Glomerular visceral epithelial cell (primary cell): ENCODE results near the gene CHRNE.
"Not testable (repeated sequence)": the region's sequence is repeated elsewhere in the genome, so short reads cannot be mapped to it uniquely, and the experiment has no call there.

ENCODE experiments used
- DNase-seq: peaks from one replicate; pipeline ENCODE4 v3.0.0-alpha.2; 2016; ENCODE audit errors: extremely low spot score

The CHRNE gene

DNA sequence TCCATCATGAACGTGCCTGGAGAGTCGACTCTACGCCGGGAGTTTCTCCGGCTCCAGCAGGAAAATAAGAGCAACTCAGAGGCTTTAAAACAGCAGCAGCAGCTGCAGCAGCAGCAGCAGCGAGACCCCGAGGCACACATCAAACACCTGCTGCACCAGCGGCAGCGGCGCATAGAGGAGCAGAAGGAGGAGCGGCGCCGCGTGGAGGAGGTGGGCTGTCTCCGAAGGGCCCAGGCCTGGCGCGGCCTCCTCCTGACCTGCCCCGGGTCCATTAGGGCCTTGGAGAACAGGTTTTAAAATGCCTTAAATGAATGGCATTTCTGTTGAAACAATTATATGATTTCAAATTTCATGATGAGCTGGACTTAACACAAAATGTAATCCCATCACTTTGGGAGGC lies 15.3 kb downstream of the CHRNE start:
- DNase-seq, result no peak

DNA sequence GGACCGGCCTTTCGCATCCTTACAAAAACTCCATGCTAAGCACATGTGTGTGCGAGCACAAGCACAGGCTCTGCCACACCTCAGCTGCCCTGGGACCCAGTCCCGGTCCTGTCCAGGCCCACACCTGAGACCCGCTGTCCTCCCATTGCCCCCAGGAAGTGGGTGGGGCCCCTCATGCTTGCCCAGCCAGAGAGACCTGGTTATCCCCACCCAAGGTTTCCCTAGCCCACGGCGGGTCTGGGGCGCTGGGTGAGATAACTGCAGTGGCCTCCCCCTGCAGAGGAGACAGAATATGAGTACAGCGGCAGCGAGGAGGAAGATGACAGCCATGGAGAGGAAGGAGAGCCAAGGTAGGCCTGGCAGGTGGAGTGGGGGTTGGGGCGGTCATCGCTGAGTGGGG lies 16.1 kb downstream of the CHRNE start:
- no peak for DNase-seq

DNA sequence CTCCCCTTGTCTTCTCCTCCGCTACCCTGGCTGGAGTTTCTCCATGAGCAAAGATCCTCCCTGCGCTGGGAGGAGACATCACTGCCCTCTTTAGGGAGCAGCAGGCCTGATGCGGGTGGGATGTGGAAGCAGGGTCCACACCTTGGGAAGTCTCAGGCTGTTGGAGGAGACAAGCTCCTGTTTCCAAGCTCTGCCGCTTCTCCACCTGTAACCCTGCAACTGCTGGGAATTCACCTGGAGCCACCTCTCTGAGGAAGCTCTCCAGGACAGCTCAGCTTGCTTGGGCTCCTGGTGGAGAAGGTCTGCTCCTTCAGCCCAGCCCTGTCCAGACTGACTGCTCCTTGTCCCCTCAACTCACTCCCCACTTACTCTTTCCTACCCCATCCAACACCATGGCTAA lies 18.4 kb downstream of the CHRNE start:
- no peak for DNase-seq

DNA sequence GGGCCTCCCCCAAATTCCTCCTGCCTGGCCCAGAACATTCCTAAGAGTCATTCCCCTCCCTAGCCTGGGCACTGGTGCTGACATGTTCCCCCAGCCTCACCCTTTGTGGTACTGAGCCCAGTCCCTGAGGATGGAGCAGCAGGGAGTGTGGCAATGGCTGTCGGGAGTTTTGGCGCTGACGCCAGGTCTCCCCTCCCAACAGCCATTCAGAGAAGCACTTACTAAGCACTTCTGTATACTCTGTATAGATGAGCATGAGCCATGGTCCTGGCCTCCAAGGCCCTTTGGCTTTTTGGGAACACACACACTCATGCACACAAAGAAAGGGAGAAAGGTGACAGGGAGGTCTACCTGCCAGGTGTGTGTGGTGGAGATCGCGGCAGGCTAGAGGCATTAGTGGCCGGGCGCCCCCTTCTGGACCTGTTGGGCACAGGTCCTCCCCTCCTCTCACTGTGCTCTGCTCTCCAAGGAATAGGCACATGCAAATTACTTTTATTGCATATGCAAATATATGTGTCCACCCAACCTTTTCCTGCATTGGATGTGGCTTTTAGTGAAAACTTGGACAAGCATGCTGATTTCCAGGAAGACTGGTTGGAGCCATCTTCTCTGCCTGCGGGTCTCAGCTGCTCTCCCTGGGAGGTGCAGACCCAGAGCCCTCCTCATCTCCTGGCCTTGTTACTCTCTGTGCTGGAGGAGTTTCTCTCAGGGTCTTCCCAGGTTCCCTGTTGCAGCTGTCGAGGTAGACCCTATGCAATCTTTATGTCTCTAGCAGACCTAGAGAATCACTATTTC lies 20.9 kb downstream of the CHRNE start:
- DNase-seq, result peak; percentile 51

DNA sequence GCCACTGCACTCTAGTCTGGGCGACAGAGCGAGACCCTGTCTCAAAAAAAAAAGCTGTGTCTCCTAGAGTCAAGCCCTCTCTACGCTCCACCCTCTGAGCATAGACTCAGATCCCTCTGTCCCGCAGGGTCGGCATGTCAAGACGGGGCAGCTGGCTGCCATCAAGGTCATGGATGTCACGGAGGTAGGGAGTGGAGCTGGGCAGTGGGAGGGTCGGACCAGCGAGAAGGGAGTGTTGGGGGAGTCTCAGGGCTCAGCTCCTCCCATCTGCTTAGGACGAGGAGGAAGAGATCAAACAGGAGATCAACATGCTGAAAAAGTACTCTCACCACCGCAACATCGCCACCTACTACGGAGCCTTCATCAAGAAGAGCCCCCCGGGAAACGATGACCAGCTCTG lies 22.0 kb downstream of the CHRNE start:
- no peak for DNase-seq

DNA sequence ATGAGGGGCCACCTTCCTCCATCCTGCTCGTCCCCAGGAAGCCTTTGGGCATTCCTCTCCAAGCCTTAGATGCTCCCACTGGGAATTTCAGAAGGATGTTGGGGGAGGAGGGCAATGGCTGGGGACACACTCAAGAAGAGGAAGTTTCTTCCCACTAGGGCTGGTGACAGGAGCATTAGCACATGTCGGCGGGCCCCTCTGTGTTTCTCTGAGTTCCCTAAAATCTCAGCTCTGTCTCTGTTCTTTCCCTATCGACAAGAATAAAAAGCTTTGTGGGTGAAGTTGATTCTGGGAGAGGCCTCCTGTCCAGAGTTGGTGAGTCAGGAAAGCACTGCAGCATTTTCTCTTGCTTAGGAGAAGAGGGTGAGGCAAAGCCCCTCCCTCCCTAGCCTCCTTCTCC lies 23.3 kb downstream of the CHRNE start:
- DNase-seq, result no peak

DNA sequence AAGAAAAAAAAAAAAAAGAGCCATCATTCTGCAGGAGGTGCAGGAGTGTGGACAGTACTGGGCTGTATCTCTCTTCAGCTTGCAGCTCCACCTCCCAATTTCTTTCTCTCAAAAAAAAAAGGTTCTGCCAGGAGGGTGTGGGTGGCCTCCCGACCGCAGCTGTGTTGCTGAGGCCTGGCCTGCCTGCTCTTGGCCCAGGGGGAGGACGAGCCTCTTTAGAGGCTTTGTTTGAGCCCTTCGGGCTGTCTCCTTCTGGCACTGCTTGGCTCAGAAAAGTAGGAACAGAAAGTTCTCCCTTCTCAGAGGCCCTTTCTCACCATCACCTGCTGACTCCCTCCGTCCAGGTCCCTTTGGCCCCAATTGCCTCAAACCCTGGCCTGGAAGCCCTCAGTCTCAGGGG lies 25.8 kb downstream of the CHRNE start:
- DNase-seq, result no peak

DNA sequence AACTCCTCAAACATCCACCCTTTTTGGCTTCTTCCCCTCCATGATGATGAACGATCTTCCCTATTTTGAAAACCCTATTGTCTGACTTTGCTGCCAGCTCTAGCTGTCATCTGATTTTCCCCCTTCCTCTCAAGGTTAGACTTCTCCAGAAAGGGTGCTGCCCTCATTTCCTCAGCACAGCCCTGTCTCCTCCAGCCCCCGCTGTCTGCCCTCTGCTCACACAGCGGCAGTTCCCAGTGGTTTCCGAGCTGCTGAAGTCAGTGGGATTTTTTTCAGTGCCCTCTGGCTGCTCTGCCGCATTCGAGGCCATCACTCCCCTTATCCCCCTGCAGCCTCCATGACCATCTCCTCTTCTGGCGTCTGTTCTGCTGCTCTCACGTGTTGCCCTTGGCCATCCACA lies 30.1 kb downstream of the CHRNE start:
- no peak for DNase-seq

DNA sequence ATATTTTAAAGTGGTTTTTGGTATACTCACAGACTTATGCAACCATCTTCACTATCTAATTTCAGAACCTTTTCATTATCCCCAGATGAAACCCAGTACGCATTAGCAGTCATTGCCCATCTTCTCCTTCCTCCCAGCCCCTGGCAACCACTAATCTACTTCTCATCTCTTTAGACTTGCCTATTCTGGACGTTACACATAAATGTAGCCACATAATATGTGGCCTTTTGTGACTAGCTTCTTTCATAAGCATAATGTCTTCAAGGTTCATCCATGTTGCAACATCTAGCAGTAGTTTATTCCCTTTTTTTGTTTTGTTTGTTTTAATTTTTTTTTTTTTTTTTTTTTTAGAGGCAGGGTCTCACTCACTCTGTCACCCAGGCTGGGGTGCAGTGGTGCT lies 32.0 kb downstream of the CHRNE start:
- DNase-seq, result no peak

DNA sequence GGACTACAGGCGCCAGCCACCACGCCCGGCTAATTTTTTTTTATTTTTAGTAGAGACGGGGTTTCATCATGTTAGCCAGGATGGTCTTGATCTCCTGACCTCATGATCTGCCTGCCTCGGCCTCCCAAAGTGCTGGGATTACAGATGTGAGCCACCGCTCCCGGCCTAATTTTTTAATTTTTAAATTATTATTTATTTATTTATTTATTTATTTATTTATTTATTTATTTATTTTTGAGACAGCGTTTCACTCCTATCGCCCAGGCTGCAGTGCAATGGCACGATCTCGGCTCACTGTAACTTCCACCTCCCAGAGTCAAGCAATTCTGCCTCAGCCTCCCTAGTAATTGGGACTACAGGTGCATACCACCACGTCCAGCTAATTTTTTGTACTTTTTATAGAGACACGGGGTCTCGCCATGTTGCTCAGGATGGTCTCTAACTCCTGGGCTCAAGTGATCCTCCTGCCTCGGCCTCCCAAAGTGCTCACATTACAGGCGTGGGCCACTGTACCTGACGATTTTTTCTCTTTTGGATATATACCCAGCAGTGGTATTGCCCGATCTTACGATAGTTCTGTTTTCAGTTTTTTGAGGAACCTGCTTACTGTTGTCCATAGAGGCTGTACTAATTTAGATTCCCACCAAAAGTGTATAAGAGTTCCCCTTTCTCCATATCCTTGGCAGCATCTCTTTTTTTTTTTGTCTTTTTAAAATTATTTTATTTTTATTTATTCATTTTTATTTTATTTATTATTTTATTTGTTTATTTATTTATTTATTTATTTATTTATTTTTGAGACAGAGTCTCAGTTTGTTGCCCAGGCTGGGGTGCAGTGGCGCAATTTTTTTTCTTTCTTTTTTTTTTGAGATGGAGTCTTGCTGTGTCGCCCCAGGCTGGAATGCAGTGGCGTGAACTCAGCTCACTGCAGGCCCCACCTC lies 33.6 kb downstream of the CHRNE start:
- not testable (repeated sequence) for DNase-seq

DNA sequence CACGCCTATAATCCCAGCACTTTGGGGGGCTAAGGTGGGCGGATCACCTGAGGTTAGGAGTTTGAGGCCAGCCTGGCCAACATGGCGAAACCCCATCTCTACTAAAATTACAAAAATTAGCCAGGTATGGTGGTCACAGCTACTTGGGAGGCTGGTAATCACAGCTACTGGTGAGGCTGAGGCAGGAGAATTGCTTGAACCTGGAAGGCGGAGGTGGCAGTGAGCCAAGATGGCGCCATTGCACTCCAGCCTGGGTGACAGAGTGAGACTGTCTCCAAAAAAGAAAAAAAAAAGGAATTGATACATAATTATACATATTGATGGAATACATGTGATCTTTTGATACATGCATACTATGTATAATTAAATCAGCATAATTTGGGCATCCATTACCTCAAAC lies 35.4 kb downstream of the CHRNE start:
- not testable (repeated sequence) for DNase-seq

DNA sequence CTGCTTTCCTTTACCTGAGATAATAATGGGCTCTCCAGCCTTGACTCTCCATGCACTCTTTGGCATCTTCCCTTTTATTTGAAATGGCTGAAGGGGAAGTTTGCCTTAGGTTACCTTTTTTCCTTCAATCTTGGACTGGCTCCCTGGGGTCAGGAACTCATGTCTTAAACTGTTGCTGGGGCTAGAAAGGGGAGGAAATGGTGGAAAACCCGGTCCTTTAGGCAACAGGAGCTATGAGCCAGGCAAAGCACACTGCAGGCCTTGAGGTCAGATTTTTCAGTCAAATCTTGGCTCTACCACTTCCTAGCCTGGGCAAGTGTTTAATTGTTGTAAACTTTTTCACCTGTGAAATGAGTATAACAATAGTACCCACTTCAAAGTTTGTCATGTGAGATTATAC lies 39.6 kb downstream of the CHRNE start:
- DNase-seq, result no peak

DNA sequence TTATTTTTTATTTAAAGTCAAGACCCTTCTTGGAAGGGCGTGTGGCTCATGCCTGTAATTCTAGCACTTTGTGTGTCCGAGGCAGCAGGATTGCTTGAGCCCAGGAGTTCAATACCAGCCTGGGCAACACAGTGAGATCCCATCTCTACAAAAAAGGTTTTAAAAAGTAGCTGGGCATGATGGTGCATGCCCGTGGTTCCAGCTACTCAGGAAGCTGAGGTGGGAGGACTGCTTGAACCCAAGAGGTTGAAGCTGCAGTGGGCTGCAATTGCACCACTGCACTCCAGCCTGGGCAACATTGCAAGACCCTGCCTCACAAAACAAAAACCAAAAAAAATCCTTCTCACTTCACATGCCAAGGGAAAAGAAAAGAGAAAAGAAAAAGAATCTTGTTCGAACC lies 40.2 kb downstream of the CHRNE start:
- DNase-seq, result no peak

DNA sequence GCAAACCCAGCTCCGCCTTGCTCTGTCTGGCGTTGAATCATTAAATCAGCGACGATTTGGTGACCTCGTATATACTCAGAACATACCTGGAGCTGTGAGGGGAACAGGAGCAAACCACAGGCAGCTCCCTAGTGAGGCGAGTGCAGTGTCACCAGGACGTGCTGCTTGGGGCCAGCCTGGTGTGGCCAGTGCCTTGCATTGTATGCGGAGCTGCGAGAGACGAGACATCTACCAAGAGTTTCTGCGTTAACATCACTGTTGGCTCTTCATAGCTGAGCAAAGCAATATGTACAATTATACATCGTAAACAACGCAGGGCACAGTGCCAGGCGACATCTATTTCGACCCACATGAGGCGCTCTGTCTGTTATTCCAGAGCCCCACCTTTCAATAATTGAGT lies 41.8 kb downstream of the CHRNE start:
- DNase-seq, result no peak

DNA sequence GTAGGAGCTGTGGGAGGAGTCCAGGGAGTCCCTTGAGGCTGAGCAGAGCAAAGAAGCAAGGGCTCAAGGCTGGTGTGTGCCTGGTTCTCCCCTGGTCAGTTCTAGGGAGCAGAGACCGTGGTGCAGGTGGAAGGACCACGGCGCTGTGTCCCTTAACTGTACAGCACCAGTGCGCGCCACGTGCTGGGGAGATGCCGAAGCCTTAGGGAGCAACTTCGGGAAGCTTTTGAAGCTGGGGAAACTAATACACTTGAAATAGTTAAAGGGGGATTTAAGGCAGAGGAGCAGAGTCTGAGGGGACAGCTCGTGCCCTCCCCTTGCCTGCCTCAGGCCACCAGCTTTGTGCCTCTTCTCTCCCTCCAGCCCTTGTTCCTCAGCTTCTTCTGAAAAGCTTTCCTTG lies 42.2 kb downstream of the CHRNE start:
- DNase-seq, result no peak

DNA sequence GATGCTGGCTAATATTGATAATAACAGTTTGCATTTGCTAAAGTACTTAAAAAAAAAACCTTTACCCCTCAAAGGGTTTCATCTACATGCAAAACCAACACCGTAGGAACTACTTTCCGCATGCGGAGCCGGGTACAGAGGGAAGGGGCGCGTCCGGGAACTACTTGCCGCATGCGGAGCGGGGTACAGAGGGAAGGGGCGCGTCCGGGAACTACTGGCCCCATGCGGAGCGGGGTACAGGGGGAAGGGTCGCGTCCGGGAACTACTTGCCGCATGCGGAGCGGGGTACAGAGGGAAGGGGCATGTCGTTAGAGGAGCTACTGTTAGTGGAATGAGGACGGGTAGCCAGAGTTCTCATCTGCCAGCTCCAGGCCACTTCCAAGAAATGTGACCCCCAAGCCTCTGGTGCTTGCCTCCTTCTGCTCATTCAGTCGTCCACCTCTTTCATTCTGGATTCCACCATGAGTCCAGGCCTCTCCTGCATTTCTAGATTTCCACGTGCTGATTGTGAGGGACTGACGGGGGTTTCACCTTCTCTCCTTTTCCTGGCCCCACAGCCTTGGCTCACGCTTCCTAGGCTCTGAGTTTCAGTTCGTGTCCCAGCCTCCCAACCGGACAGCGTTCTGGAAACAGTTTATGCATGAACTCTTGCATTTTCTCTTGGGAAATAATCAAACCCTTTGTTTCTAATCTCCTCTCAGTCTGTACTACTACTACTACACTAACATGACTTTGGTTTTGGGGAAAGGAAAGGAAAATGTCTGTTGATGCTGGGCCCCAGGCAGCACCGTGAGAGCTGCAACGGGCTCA lies 42.9 kb downstream of the CHRNE start:
- no peak for DNase-seq

DNA sequence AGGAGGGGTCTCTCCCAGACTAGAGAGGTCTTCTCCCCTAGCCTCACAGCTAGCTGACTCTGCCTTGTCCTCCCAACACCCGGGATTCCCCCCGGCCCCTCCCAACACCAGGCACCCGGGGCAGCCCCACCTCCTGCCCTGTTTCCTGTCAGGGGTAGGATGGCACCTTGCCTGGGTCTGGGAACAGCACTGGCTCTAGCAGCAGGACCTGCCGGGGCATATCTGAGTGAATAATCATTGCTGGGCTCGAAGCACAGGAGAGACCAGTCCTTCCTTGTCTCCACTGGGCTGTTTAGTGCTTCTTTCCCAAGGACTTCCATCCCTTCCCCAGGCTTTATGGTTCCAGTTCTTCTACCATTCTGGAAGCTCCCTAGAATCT lies 44.0 kb downstream of the CHRNE start:
- peak; percentile 54 for DNase-seq

DNA sequence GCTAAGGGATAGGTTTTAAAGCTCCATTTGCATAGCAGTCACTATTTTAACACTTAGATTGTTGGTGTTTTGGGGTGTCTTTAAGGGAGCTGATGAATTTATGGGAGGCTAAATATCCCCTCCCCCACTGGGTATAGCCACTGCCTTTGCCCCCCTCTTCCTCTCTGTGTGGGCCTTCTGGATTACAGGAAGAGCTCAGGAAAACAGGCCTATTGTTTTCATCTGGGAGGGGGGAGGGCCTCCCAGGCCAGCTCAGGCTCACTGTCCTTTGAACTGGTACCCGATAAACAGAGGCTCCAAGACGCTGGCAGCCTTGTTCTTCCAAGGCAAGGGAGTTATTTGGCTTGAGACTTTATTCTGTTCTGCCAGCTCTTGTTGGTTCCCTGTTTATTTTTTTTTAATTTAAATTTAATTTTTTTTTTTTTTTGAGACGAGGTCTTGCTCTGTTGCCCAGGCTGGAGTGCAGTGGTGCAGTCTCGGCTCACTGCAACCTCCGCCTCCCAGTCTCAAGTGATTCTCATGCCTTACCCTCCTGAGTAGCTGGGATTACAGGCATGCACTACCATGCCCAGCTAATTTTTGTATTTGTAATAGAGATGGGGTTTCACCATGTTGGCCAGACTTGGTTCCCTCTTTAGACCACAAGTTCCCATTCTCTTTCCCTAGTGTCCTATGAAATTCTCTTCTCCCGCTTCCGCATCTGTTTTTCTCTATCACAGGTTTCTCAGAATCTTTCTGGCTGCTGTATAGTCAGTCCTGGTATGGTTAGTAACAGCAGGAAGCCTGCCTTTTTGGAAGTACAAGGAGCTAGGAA lies 44.6 kb downstream of the CHRNE start:
- no peak for DNase-seq

DNA sequence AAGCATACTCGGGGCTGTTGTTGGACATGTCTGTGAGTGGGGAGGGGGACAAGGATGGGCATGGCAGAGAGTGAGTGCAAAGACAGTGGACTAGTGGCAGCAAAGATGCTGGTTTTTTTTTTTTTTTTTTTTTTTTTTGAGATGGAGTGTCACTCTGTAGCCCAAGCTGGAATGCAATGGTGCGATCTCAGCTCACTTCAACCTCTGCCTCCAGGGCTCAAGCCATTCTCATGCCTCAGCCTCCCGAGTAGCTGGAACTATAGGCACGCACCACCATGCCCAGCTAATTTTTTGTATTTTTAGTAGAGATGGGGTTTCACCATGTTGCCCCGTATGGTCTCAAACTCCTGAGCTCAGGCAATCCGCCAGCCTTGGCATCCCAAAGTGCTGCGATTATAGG lies 45.6 kb downstream of the CHRNE start:
- not testable (repeated sequence) for DNase-seq

DNA sequence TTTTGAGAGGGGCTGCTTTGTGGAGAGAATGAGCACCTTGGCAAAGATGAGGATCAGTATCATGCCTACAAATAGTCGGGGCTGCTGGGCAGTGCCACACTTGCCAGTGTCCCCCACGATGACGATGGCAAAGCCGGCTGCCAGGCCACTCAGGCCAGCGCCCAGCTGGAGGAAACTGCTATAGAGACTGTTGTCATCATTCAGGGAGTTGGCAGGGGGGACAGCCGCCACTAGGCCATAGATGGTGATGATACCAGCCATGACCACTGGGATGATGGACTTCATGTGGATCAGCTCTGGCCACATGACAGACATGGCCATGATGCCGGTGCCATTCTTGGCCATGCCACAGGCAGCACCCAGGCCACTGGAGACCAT lies 46.0 kb downstream of the CHRNE start:
- no peak for DNase-seq

DNA sequence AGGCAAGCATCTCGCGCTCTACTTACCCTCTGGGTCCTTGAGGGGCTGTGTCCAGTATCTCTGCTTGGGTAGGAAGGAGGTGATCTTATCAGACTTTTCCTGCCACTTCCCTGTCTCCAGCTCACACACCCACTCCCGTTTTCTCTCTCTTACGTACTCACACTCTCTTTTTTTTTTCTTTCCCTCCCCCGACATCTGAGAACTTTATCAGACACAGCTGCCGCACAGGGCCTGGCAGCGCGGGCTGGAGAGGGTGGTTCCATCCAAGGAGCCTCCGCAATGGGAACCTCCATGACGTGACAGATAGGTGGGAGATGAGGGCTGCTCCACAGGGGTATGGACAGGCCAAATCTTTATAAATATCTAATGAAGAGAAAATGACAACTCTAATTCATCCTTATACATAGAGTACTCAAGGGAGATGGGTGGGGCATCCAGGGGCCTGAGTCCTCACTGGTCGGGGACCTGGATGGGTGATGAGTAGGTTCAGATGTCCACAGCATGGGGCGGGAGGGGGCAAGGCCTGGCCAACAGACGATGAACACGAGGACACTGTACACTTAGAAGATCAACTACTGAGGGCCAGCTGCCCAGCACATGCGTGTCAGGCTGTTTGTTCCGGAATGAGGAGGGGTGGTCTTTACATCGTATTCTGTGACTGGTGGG lies 46.5 kb downstream of the CHRNE start:
- no peak for DNase-seq
